ENCODE results near the gene DGCR6L.
"Not testable (repeated sequence)": the region's sequence is repeated elsewhere in the genome, so short reads cannot be mapped to it uniquely, and the experiment has no call there.

The DGCR6L gene

DNA sequence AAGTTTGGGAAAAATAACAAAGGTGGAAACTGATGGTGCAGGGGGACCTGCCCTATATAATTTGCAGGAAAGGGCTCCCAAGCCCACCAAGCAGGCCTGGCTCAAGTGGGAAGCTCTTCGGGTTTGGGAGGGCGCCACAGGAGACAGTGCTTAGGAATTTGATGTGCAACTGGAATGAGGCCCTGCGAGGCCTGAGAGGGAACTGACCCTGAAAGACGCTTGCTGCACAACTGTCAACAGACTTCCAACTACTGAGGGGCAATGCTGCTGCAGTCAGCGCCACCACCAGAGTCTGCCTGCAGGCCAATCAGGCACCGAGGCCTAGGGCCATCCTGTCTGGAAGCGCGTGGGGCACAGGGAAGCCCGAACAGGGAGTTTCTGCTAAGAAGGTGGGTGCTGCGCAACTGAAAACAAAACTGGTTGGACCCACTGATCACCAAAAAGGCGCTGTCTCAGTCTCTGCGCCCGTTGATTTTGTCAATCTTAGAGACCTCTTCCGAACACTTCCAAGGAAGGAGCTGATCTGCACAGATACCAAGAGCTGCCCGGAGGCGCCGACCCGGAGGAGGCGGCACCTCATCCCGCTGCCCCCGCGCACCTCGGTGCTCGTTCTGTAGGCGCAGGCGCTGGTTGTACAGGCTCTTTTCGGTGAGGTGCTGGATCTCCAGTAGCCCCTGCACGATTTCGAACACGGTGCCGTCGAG is 667 bp downstream of the DGCR6L start:
- TF ChIP-seq EZH2 (IDR thresholded peaks at IDR 0.05) (no peak), FOXP2 (optimal IDR thresholded peaks at IDR 0.05; ENCODE audit: control extremely low read depth, extremely low read length, insufficient read depth) (no peak), POLR2AphosphoS5 (IDR thresholded peaks at IDR 0.05; ENCODE audit: borderline replicate concordance, low read depth, low read length) (no peak)
- DNase-seq (ENCODE audit: low read depth, low spot score), result no peak
- peak overlapping the region; percentile 77 for H3K9ac ChIP-seq (ENCODE audit: insufficient read length)
- no peaks in the 10 kb centered on the region for H3K36me3 ChIP-seq (ENCODE audit: insufficient read depth, low read length)
- peak overlapping the region; percentile 97 for H3K4me3 ChIP-seq
- no peaks in the 10 kb centered on the region for H3K9me3 ChIP-seq (ENCODE audit: low read depth, low read length)
- H3K27ac ChIP-seq, result no peak overlapping the region

DNA sequence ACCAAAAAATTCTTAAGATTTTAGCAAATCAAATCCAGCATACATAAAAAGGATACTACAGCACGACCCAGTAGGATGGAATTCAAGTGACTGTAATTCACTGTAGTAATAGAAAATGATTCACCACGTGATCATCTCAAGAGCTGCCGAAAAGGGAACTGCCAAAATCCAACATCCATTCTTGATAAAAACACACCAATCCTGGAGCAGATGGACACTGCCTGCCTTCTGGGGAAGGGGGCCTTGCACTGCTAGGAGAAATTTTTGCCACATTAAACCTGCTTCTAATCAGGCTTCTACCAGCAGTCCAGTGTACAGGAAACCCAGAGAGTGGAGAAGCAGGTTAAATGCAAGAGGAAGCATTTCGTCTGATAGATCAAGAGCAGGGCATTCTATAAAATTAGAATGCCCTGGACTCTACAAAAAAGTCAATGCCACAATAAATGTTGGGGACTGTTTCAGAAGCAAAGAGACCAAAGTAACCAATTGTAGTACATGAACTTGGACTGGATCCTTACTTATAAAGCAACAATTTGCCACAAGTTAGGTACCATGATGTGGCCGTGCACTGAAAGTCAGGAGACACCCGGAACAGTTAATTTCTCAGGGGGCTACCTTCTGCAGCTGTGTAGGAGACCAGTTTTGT is 1.7 kb downstream of the DGCR6L start:
- not testable (repeated sequence) for H3K9ac ChIP-seq (ENCODE audit: insufficient read length); H3K9me3 ChIP-seq (ENCODE audit: low read depth, low read length); DNase-seq (ENCODE audit: low read depth, low spot score); H3K36me3 ChIP-seq (ENCODE audit: insufficient read depth, low read length); H3K4me3 ChIP-seq; H3K27ac ChIP-seq

DNA sequence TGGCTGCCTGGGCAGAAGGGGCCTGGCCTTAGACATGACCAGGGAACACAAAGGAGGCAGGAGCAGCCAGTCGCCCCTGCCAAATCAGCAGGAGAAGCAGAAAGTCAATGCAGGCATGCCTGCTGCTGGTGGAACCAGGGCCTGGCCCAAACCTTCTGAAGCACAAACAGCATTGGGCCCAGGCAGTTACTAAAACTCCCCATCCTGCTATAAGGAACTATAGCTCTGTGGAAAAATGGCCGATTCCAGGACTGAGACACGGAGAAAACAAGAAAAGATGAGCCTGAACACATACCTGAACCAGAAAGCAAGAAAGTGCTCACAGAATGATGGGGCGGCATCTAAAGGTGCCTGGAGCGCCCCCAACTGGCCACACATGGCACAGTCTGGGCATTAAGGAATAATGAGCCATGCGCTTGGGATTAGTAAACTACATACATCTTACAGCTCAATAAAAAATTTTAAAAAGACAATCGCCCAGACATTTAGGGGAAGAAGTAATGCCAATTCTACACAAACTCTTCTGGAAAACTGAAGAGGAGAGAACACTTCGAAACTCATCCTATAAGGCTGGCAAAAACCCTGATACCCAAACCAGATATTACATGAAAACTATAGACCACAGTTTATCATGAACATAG is 2.3 kb downstream of the DGCR6L start:
- not testable (repeated sequence) for H3K9me3 ChIP-seq (ENCODE audit: low read depth, low read length); H3K4me3 ChIP-seq; H3K9ac ChIP-seq (ENCODE audit: insufficient read length); H3K36me3 ChIP-seq (ENCODE audit: insufficient read depth, low read length); DNase-seq (ENCODE audit: low read depth, low spot score); H3K27ac ChIP-seq

DNA sequence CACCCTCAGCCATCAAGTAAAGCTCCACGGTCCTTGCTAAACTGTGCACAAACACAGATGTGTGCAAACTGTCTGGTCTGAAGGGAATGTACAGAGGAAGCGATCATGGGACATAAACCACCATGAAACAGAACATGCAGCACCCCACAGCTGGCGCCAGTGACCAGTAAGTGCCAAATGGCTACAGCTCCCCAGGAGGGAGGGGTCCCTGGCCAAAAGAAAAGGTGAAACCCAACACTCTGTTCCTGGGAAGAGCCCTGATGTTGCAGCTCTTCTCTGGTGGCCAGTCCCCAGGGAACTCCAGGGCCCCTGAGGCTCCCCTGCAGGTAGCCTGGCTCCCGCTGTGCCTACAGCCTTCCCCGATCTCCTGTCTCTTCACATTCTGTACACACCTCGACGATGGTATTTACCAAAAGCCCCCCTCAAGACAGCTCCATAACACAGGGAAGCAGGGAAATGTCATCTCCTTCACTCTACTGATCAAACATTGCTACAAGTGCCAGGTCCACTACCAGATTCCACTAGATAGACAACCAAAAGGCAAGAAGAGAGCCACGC is 2.9 kb downstream of the DGCR6L start:
- no peaks in the 10 kb centered on the region for H3K36me3 ChIP-seq (ENCODE audit: insufficient read depth, low read length)
- no peak overlapping the region for H3K4me3 ChIP-seq
- no peaks in the 10 kb centered on the region for H3K9me3 ChIP-seq (ENCODE audit: low read depth, low read length)
- no peak for DNase-seq (ENCODE audit: low read depth, low spot score)
- H3K27ac ChIP-seq, result no peak overlapping the region
- TF ChIP-seq EZH2 (IDR thresholded peaks at IDR 0.05) (no peak), FOXP2 (optimal IDR thresholded peaks at IDR 0.05; ENCODE audit: control extremely low read depth, extremely low read length, insufficient read depth) (no peak), POLR2AphosphoS5 (IDR thresholded peaks at IDR 0.05; ENCODE audit: borderline replicate concordance, low read depth, low read length) (no peak)
- no peak overlapping the region for H3K9ac ChIP-seq (ENCODE audit: insufficient read length)

DNA sequence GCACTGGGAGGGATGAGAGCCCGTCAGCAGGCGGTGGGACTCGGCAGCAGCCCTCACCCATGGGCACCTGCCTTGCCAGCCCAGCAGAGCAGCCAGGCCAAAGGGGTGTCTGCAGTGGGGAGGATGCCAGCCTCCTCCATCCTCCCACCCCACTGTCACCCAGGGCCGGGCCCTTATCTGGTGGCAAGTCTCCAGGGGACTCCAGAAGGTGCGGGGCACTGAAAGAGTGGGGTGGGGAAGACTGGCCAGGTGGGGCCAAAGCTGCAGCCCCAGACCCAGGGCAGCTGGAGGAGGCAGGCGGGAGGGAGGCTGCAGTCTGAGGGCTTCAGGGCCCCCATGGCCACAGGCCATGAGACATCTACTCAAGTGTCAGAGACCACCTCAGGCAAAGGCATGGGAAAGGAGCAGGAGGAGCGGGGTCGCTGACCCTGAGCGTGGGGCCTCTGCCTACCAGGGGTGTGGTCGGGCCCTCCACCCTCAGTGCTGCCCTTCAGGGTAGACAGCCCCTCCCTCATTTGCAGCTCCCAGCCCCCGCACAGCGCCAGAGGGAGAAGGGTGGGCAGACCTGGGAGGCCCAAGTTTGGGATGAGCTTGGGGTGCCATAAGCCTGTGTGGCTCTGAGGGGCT is 3.5 kb downstream of the DGCR6L start:
- H3K36me3 ChIP-seq (ENCODE audit: insufficient read depth, low read length), result no peaks in the 10 kb centered on the region
- TF ChIP-seq POLR2AphosphoS5 (IDR thresholded peaks at IDR 0.05; ENCODE audit: borderline replicate concordance, low read depth, low read length) (no peak), EZH2 (IDR thresholded peaks at IDR 0.05) (no peak), FOXP2 (optimal IDR thresholded peaks at IDR 0.05; ENCODE audit: control extremely low read depth, extremely low read length, insufficient read depth) (no peak)
- no peak for DNase-seq (ENCODE audit: low read depth, low spot score)
- H3K9ac ChIP-seq (ENCODE audit: insufficient read length), result no peak overlapping the region
- no peak overlapping the region for H3K27ac ChIP-seq
- H3K9me3 ChIP-seq (ENCODE audit: low read depth, low read length), result no peaks in the 10 kb centered on the region
- H3K4me3 ChIP-seq, result no peak overlapping the region

DNA sequence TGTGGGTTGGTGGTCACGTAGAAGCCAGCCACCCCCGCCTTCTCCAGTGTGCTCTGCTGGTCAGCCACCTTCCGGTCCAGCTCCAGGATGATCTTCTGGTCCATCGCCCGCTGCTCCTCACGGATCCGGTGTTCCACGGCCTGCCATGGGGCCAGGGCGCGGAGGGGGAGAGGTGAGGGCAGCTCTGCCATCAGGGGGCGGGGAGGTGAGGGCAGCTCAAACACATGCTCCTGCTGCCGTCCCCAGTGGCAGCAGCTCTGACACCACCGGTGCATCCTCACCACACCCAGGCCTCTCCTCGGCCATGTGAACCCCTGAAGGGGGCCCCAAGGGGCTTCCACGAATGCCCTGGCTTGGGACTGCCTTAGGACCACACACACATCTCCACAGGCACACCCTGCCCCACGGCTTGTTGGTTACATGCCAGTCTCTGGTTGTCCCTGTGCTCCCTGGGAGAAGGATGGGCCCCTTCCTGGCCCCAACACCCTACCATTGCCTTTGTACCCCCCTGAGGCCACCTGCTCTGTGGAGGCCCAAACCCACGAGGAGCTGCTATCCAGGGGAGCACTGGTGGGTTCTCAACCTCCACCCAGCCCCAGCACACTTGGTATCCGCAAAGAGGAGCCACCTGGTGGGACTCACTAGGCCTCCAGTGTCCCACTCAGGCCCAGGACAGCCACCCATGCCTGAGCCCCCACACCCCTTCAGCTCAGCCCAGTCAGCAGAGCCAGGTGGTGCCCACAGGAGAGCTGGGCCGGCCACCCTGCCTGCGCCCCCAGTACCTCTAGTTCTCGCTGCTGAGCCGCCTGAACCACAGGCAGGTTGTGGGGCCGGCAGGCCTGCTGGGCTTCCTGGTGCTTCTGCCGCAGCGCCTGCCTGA is 4.3 kb downstream of the DGCR6L start:
- no peak for DNase-seq (ENCODE audit: low read depth, low spot score)
- no peak for TF ChIP-seq POLR2AphosphoS5 (IDR thresholded peaks at IDR 0.05; ENCODE audit: borderline replicate concordance, low read depth, low read length)
- no peak for TF ChIP-seq FOXP2 (optimal IDR thresholded peaks at IDR 0.05; ENCODE audit: control extremely low read depth, extremely low read length, insufficient read depth)
- no peak for TF ChIP-seq EZH2 (IDR thresholded peaks at IDR 0.05)

DNA sequence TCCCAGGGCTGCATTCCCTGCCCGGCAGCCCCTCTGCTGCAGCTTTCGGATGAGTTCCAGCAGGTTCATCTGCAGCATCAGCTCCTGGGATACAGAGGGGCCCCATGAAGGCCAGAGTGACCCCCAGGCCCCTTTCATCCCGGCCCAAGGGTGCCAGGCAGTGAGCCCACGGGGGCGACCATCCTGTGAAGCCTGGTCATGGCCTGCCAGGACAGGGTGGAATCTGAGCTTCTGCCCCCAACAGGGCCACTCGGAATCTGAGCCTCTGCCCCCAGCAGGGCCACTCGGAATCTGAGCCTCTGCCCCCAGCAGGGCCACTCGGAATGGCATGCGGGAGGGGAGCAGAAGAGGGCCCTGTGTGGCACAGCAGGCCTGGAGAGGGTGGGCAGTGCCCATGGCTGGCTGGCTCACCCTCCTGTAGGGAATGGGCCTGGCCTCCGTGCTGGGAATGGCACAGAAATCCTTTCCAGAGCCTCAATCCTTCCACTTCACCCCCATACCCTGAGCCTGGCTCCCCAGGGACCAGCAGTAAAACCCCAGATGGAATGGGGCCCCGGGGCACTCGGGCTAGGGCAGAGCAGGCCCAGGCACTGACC is 5.0 kb downstream of the DGCR6L start:
- H3K9me3 ChIP-seq (ENCODE audit: low read depth, low read length); DNase-seq (ENCODE audit: low read depth, low spot score); H3K9ac ChIP-seq (ENCODE audit: insufficient read length); H3K4me3 ChIP-seq; H3K27ac ChIP-seq; H3K36me3 ChIP-seq (ENCODE audit: insufficient read depth, low read length): not testable (repeated sequence)

More for the DNA sequence above, 4.3 kb downstream of the DGCR6L start:
- Histone ChIP-seq H3K9me3 (ENCODE audit: low read depth, low read length) (no peaks in the 10 kb centered on the region), H3K9ac (ENCODE audit: insufficient read length) (no peak overlapping the region), H3K27ac (no peak overlapping the region), H3K4me3 (no peak overlapping the region), H3K36me3 (ENCODE audit: insufficient read depth, low read length) (no peaks in the 10 kb centered on the region)

DNA sequence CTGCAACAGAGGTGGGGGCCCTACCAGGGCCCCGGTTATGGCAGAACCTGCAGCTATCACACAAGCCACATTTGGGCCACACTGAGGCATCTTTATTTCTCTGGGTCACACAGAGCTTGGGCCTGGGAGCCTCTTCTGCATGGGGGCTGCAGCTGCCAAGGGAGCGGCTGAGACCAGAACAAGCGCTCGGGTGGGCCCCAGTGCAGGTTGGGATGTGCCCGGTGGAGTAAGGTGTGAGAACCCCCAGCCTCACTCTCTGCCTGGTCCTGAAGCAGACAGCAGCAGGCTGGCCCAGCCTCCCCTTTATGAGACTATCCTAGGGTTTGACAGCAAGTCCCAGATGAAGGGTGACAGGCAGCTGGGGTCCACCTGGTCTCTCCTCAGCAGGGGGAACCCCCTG is 5.7 kb downstream of the DGCR6L start:
- H3K36me3 ChIP-seq (ENCODE audit: insufficient read depth, low read length); H3K9ac ChIP-seq (ENCODE audit: insufficient read length); H3K4me3 ChIP-seq; DNase-seq (ENCODE audit: low read depth, low spot score); H3K9me3 ChIP-seq (ENCODE audit: low read depth, low read length); H3K27ac ChIP-seq: not testable (repeated sequence)

DNA sequence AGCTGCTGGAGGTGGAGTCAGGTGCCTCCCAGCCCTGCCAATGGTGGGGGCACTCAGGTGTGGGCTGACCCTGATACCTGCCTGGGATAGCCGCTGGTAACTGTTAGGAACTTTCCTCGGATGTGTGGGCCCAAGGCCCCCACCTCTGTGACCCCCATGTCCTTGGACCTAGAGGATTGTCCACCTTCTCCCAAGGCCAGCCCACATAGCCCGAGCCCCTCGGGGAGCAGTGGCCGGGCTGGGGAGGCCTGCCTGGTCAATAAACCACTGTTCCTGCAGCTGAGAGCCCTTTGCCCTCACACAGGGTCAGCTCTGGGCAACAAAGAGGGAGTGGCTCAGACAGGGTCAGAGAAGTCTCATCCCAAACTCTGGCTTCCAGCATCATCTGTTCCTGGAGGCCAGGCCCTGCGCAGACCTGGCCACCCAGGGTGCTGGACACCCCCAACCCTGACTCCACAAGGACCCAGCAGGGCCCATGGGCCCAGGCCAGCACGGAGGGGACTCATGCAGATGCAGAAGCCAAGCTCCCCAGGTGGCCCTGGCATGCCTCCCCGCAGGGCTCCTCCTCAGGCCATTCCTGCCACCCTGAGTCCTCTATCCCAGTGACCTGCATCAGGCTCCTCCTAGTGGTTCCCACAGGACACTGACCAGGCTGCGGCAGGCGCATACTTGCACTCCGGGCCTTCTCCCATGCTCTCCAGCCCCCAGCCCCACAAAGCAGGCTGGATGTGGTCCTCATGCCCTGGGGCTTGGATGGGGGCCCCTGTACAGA is 6.4 kb downstream of the DGCR6L start:
- not testable (repeated sequence) for H3K4me3 ChIP-seq; H3K9ac ChIP-seq (ENCODE audit: insufficient read length); DNase-seq (ENCODE audit: low read depth, low spot score); H3K36me3 ChIP-seq (ENCODE audit: insufficient read depth, low read length); H3K9me3 ChIP-seq (ENCODE audit: low read depth, low read length); H3K27ac ChIP-seq
